ENCODE results near the gene GABPB1. TPM values are rescaled to one million over a fixed set of nuclear protein-coding genes. Genes with fewer than 3 reads are reported as not detected.
A peak's percentile ranks its signal among the peaks of the same experiment; 100 is the strongest.

Gene GABPB1
- total RNA-seq, 8 experiments from 2014 or later = 17.4 to 33.4 (median 21.0) TPM

- Histone ChIP-seq H3K4me3 (no peak overlapping the region), H3K27ac (no peak overlapping the region), H3K4me1 (replicated peaks in 1 of 2) (no peaks in the 10 kb centered on the region)
- WGBS, 10 experiments = 56 to 100% (median 80%) methylated on average over 1 to 2 of the region's 2 CpGs; no CpG with 5 or more reads in 3 of the 10 experiments
- ATAC-seq (replicated peaks in 6 of 8) = no peak
- in situ Hi-C loops (cut with MboI; ENCODE audit: low pct_unique_long_range_greater_than_20kb in 2 of 9, low sequenced_read_pairs in 9 of 9, unreplicated experiment in 9 of 9) = no loop called here
Measured at GRCh38 chr15:50260969-50261496, 94.0 kb downstream of the GABPB1 start.

- WGBS, 10 experiments = 38 to 100% (median 77%) methylated on average over 2 to 5 of the region's 5 CpGs; no CpG with 5 or more reads in 5 of the 10 experiments
- ATAC-seq (replicated peaks in 6 of 8) = no peak
- Histone ChIP-seq H3K4me3 (no peak overlapping the region), H3K4me1 (replicated peaks in 1 of 2) (no peaks in the 10 kb centered on the region), H3K27ac (no peak overlapping the region)
- in situ Hi-C loops (cut with MboI; ENCODE audit: low pct_unique_long_range_greater_than_20kb in 2 of 9, low sequenced_read_pairs in 9 of 9, unreplicated experiment in 9 of 9) = no loop called here
Measured at GRCh38 chr15:50259276-50259675, 95.7 kb downstream of the GABPB1 start.

- WGBS, 10 experiments = 33 to 100% (median 79%) methylated on average over 1 to 3 of the region's 3 CpGs; no CpG with 5 or more reads in 3 of the 10 experiments
- no peak for ATAC-seq (replicated peaks in 6 of 8)
- in situ Hi-C loops (cut with MboI; ENCODE audit: low pct_unique_long_range_greater_than_20kb in 2 of 9, low sequenced_read_pairs in 9 of 9, unreplicated experiment in 9 of 9) = no loop called here
- Histone ChIP-seq H3K4me3 (no peak overlapping the region), H3K4me1 (replicated peaks in 1 of 2) (no peaks in the 10 kb centered on the region), H3K27ac (no peak overlapping the region)
Measured at GRCh38 chr15:50257924-50258323, 97.1 kb downstream of the GABPB1 start.

- Histone ChIP-seq H3K27ac (no peak overlapping the region), H3K4me1 (replicated peaks in 1 of 2) (no peaks in the 10 kb centered on the region), H3K4me3 (no peak overlapping the region)
- in situ Hi-C loops (cut with MboI; ENCODE audit: low pct_unique_long_range_greater_than_20kb in 2 of 9, low sequenced_read_pairs in 9 of 9, unreplicated experiment in 9 of 9) = no loop called here
- no peak for ATAC-seq (replicated peaks in 6 of 8)
- 53 to 100% (median 69%) methylated on average over 1 to 7 of the region's 8 CpGs; no CpG with 5 or more reads in 2 of the 10 experiments for WGBS, 10 experiments
Measured at GRCh38 chr15:50257332-50257731, 97.7 kb downstream of the GABPB1 start.

GRCh38 chr15:50256188-50257041, 98.6 kb downstream of the GABPB1 start:
- H3K4me3 ChIP-seq = no peak overlapping the region
- peak in 3 of 8 experiments; percentile 84 to 96 (median 96) for ATAC-seq (replicated peaks in 6 of 8)
- in situ Hi-C loops (cut with MboI; ENCODE audit: low pct_unique_long_range_greater_than_20kb in 2 of 9, low sequenced_read_pairs in 9 of 9, unreplicated experiment in 9 of 9) = no loop called here
- WGBS, 10 experiments = 14 to 100% (median 56%) methylated on average over 1 to 5 of the region's 5 CpGs; no CpG with 5 or more reads in 1 of the 10 experiments
- no peaks in the 10 kb centered on the region for H3K4me1 ChIP-seq (replicated peaks in 1 of 2)
- no peak overlapping the region for H3K27ac ChIP-seq

GRCh38 chr15:50252556-50252955, 102.4 kb downstream of the GABPB1 start:
- no peak for ATAC-seq (replicated peaks in 6 of 8)
- WGBS, 10 experiments = 40 to 100% (median 87%) methylated on average over 1 to 9 of the region's 11 CpGs; no CpG with 5 or more reads in 2 of the 10 experiments
- no peak overlapping the region for H3K27ac ChIP-seq
- no peak overlapping the region for H3K4me3 ChIP-seq
- in situ Hi-C loops (cut with MboI; ENCODE audit: low pct_unique_long_range_greater_than_20kb in 2 of 9, low sequenced_read_pairs in 9 of 9, unreplicated experiment in 9 of 9) = no loop called here
- H3K4me1 ChIP-seq (replicated peaks in 1 of 2) = no peaks in the 10 kb centered on the region

GRCh38 chr15:50251638-50252182, 103.3 kb downstream of the GABPB1 start:
- 20 to 100% (median 86%) methylated on average over 2 to 11 of the region's 11 CpGs for WGBS, 10 experiments
- in situ Hi-C loops (cut with MboI; ENCODE audit: low pct_unique_long_range_greater_than_20kb in 2 of 9, low sequenced_read_pairs in 9 of 9, unreplicated experiment in 9 of 9) = no loop called here
- H3K27ac ChIP-seq = no peak overlapping the region
- H3K4me1 ChIP-seq (replicated peaks in 1 of 2) = no peaks in the 10 kb centered on the region
- no peak overlapping the region for H3K4me3 ChIP-seq
- no peak for ATAC-seq (replicated peaks in 6 of 8)

GRCh38 chr15:50250760-50251394, 104.1 kb downstream of the GABPB1 start:
- WGBS, 10 experiments = 13 to 95% (median 68%) methylated on average over 1 to 6 of the region's 6 CpGs; no CpG with 5 or more reads in 3 of the 10 experiments
- Histone ChIP-seq H3K4me1 (replicated peaks in 1 of 2) (no peaks in the 10 kb centered on the region), H3K4me3 (no peak overlapping the region), H3K27ac (no peak overlapping the region)
- peak in 2 of 8 experiments; percentile 13 to 35 for ATAC-seq (replicated peaks in 6 of 8)
- in situ Hi-C loops (cut with MboI; ENCODE audit: low pct_unique_long_range_greater_than_20kb in 2 of 9, low sequenced_read_pairs in 9 of 9, unreplicated experiment in 9 of 9) = no loop called here

- in situ Hi-C loops (cut with MboI; ENCODE audit: low pct_unique_long_range_greater_than_20kb in 2 of 9, low sequenced_read_pairs in 9 of 9, unreplicated experiment in 9 of 9) = no loop called here
- WGBS, 10 experiments = 0 to 75% (median 56%) methylated on average over 1 to 2 of the region's 2 CpGs; no CpG with 5 or more reads in 3 of the 10 experiments
- Histone ChIP-seq H3K4me1 (replicated peaks in 1 of 2) (no peaks in the 10 kb centered on the region), H3K4me3 (no peak overlapping the region), H3K27ac (no peak overlapping the region)
- ATAC-seq (replicated peaks in 6 of 8) = no peak
Measured at GRCh38 chr15:50249704-50250103, 105.3 kb downstream of the GABPB1 start.

GRCh38 chr15:50248994-50249582, 105.9 kb downstream of the GABPB1 start:
- 8 to 89% (median 73%) methylated on average over 1 to 4 of the region's 4 CpGs; no CpG with 5 or more reads in 2 of the 10 experiments for WGBS, 10 experiments
- no peak overlapping the region for H3K27ac ChIP-seq
- in situ Hi-C loops (cut with MboI; ENCODE audit: low pct_unique_long_range_greater_than_20kb in 2 of 9, low sequenced_read_pairs in 9 of 9, unreplicated experiment in 9 of 9) = no loop called here

GRCh38 chr15:50247819-50248655, 107.0 kb downstream of the GABPB1 start:
- H3K4me3 ChIP-seq = no peak overlapping the region
- H3K27ac ChIP-seq = no peak overlapping the region
- no peaks in the 10 kb centered on the region for H3K4me1 ChIP-seq (replicated peaks in 1 of 2)
- peak in 2 of 8 experiments; percentile 69 to 92 for ATAC-seq (replicated peaks in 6 of 8)
- in situ Hi-C loops (cut with MboI; ENCODE audit: low pct_unique_long_range_greater_than_20kb in 2 of 9, low sequenced_read_pairs in 9 of 9, unreplicated experiment in 9 of 9) = no loop called here
- WGBS, 10 experiments = 0 to 86% (median 80%) methylated on average over 1 to 12 of the region's 14 CpGs; no CpG with 5 or more reads in 2 of the 10 experiments

More at GRCh38 chr15:50248994-50249582, 105.9 kb downstream of the GABPB1 start:
- Histone ChIP-seq H3K4me1 (replicated peaks in 1 of 2) (no peaks in the 10 kb centered on the region), H3K4me3 (no peak overlapping the region)
- no peak for ATAC-seq (replicated peaks in 6 of 8)

- H3K4me3 ChIP-seq = no peak overlapping the region
- no peaks in the 10 kb centered on the region for H3K4me1 ChIP-seq (replicated peaks in 1 of 2)
- 0 to 100% (median 70%) methylated on average over 1 to 2 of the region's 2 CpGs; no CpG with 5 or more reads in 3 of the 10 experiments for WGBS, 10 experiments
- H3K27ac ChIP-seq = no peak overlapping the region
- no peak for ATAC-seq (replicated peaks in 6 of 8)
- in situ Hi-C loops (cut with MboI; ENCODE audit: low pct_unique_long_range_greater_than_20kb in 2 of 9, low sequenced_read_pairs in 9 of 9, unreplicated experiment in 9 of 9) = no loop called here
Measured at GRCh38 chr15:50246631-50247030, 108.4 kb downstream of the GABPB1 start.
